AG10803 (cell line): ENCODE data around the gene CDK19.

Experiments used
- DNase-seq: peaks from one replicate; pipeline ENCODE4 v3.0.0; 2010; ENCODE audit warnings: low read depth
- H3K4me3 ChIP-seq: 2 replicates; pipeline ENCODE4 v1.5.1; 2011; ENCODE audit warnings: mild to moderate bottlenecking, low read length, control low read depth
- CTCF ChIP-seq: conservative IDR thresholded peaks from 2 replicates; pipeline ENCODE4 v1.5.1; 2011; ENCODE audit warnings: mild to moderate bottlenecking, low read length, control low read depth, inconsistent platforms

CDK19 gene

GRCh38 chr6:110703906-110704594, 111.2 kb downstream of the CDK19 start:
- H3K4me3 ChIP-seq, result no peak overlapping the region
- peak; percentile 31 for DNase-seq
- TF ChIP-seq CTCF, result no peak

DNA sequence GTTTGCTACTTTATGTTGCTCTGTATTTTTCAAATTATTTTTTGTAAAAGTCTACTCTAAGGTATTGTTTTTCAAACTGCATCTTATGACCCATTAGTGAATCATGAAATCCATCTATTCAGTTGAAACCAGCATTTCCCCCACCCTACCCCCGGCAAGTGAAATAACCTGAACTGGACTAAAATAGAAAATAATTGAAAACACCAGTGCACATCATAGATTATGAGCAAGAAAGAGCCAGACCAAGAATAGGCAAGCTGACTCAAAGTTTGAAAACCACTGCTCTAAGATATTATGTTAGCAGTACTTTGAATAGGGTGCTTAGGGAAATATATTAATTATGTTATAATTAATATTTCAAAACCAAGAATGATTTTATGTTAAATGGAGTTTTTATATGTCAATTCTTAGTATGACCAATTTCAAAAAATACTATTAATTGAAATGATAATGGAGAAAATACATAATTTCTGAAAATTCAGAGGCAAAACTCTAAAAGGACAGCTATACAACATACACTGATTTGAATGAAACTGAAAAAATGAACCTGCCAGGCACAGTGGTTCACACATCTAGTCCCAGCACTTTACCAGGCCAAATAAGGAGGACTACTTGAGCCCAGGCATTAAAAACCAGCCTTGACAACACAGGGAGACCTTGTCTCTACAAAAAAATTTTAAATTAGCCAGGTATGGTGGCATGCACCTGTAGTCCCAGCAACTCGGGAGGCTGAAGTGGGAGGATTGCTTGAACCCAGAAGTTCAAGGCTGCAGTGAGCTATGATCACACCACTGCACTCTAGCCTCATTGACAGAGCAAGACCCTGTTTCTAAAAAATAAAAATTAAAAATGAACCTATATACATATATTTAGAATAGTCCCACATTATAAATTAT, 112.0 kb downstream of the CDK19 start:
- peak; percentile 38 for DNase-seq
- TF ChIP-seq CTCF, result no peak
- H3K4me3 ChIP-seq, result no peak overlapping the region

DNA sequence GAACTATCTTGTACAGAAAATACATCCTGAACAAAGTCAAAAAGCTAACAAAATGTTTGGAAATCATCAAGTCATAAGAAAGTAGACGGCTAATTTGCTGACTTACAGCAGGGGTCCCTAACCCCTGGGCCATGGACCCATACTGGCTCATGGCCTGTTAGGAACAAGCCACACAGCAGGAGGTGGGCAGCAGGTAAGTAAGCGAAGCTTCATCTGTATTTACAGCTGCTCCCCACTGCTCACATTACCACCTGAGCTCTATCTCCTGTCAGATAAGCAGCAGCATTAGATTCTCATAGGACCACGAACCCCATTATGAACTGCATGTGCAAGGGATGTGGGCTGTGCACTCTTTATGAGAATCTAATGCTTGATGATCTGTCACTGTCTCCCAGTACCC, 115.5 kb downstream of the CDK19 start:
- TF ChIP-seq CTCF, result no peak
- H3K4me3 ChIP-seq, result no peak overlapping the region
- DNase-seq, result no peak

- H3K4me3 ChIP-seq, result no peak overlapping the region
- TF ChIP-seq CTCF, result no peak
- DNase-seq, result no peak
Observed at GRCh38 chr6:110693994-110694393, 121.3 kb downstream of the CDK19 start.

- no peak for DNase-seq
- H3K4me3 ChIP-seq, result no peak overlapping the region
- TF ChIP-seq CTCF, result no peak
Observed at GRCh38 chr6:110693296-110693695, 122.0 kb downstream of the CDK19 start.

GRCh38 chr6:110690916-110691315, 124.4 kb downstream of the CDK19 start:
- DNase-seq, result no peak

More at GRCh38 chr6:110690916-110691315, 124.4 kb downstream of the CDK19 start:
- no peak overlapping the region for H3K4me3 ChIP-seq
- no peak for TF ChIP-seq CTCF
